Retinal pigment epithelial cell (primary cell): Measurements from ENCODE around the gene PTPN1.

Source experiments
- DNase-seq: peaks from one replicate; pipeline ENCODE4 v3.0.0-alpha.2; 2010; ENCODE audit warnings: low read depth
- H3K4me3 ChIP-seq: 2 replicates; pipeline ENCODE4 v1.5.1; 2011; ENCODE audit warnings: mild to moderate bottlenecking, low read length, control low read depth, moderate library complexity
- TF ChIP-seq, protein P1 (sequence below): conservative IDR thresholded peaks from 2 replicates; pipeline ENCODE4 v1.5.1; 2011; ENCODE audit warnings: low read depth, low read length, control low read depth, inconsistent platforms

The PTPN1 gene

DNA sequence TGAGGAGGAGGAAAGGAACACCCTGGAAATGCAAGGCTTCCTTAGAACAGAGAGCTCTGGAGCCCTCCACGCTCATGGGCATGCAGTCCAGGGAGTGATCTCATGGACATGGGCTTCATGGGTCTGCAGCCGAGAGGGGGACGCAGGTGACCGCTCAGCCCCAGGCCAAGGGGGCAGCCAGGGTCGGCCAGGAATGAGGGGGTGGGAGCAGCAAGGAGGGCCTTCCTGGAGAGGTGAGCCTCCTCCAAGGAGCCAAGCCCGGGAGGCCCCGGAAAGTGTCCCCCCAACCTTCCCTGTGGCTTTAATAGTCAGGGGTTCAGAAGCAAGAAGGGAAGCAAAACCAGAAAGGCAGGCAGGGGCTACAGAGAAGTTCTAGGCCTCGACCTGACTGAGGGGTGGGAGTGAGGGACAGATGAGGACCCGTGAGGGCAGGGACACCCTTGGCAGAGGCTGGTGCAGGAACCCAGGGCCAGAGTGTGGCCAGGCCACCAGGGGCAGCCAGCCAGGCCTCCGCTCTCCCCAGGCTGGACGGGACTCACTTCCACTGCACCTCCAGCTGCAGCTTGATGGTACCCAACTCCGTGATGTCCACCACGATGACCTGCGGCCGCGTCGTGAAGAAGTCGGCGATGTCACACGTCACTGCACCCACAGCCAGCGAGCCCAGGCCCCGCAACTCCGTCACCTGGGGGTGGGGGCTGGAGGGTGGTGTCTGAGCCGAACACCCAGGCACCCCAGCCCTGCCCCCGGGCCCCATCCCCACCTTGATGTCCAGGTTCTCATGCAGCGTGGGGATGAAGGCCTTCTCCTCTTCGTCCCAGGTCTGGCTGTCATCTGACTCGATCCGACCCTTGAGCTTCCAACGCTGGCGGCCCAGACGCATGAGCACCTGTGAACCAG lies 97.9 kb downstream of the PTPN1 start:
- DNase-seq = no peak
- no peak overlapping the region for H3K4me3 ChIP-seq
- TF ChIP-seq, protein P1, sequence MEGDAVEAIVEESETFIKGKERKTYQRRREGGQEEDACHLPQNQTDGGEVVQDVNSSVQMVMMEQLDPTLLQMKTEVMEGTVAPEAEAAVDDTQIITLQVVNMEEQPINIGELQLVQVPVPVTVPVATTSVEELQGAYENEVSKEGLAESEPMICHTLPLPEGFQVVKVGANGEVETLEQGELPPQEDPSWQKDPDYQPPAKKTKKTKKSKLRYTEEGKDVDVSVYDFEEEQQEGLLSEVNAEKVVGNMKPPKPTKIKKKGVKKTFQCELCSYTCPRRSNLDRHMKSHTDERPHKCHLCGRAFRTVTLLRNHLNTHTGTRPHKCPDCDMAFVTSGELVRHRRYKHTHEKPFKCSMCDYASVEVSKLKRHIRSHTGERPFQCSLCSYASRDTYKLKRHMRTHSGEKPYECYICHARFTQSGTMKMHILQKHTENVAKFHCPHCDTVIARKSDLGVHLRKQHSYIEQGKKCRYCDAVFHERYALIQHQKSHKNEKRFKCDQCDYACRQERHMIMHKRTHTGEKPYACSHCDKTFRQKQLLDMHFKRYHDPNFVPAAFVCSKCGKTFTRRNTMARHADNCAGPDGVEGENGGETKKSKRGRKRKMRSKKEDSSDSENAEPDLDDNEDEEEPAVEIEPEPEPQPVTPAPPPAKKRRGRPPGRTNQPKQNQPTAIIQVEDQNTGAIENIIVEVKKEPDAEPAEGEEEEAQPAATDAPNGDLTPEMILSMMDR = no peak

DNA sequence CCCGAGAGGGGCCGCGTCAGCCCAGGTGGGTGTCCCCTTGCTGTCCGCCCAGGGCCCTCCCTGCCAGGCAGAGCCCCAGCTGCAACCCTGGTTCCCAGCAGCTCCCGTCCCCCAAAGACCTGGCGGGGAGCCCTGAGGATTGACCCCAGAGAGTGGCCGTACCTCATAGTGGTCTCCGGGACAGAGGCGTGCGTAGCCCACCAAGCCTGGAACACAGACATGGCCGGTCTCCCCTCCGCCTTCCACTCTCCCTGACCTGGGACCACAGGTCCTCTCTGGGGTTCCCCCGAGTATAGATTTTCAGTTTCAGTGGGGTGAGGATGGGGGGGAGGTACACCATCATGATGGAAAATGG lies 98.5 kb downstream of the PTPN1 start:
- no peak overlapping the region for H3K4me3 ChIP-seq
- TF ChIP-seq, protein P1 = no peak
- no peak for DNase-seq

DNA sequence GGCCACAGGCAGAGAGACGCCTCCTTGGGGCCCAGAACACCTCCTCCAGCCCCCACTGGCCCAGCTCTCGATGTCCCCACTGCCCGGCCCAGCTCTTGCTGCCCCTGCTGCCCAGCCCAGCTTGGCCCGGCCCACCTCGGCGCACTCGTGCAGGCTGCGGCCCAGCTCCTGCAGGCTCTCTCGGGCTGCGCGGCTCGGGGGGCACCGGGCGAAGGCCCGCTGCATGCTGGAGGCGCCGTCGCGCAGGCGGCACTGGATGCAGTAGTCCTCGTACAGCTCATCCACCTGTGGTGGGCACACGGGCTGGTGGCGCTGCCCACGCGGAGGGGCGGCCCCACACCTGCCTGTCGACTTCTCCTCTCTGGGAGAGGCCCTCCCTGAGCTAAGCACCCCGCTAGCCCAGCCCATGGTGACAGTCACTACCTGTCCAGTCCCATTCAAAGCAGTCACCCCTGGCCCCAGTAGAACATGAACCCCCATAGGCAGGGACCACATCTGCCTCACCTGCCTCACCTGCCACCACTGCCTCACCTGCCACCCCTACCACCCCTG lies 99.3 kb downstream of the PTPN1 start:
- no peak overlapping the region for H3K4me3 ChIP-seq
- TF ChIP-seq, protein P1 = no peak
- no peak for DNase-seq

DNA sequence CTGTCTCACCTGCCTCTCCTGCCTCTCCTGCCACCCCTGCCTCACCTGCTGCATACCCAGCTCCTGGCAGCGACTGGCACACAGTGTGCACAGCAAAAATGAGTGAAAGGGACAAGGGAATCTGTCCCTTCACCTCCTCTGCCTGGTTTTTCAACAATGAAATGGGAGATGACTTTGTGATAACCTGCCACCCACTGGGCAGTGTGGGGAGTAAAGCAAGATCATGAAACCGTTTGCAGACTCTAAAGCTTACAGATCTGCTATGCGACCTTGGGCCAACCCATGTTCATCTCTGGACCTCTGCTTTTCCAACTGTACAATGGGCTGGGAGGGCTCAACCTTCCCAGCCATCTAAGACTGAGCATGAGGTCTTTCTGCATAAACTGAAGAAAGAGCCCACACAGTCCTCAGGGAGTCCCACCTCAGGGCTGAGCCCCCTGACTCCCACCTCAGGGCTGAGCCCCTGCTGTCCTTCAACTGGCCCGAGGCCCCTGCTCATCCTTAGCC lies 100.1 kb downstream of the PTPN1 start:
- no peak for DNase-seq
- no peak overlapping the region for H3K4me3 ChIP-seq
- TF ChIP-seq, protein P1 = peak; percentile 35

DNA sequence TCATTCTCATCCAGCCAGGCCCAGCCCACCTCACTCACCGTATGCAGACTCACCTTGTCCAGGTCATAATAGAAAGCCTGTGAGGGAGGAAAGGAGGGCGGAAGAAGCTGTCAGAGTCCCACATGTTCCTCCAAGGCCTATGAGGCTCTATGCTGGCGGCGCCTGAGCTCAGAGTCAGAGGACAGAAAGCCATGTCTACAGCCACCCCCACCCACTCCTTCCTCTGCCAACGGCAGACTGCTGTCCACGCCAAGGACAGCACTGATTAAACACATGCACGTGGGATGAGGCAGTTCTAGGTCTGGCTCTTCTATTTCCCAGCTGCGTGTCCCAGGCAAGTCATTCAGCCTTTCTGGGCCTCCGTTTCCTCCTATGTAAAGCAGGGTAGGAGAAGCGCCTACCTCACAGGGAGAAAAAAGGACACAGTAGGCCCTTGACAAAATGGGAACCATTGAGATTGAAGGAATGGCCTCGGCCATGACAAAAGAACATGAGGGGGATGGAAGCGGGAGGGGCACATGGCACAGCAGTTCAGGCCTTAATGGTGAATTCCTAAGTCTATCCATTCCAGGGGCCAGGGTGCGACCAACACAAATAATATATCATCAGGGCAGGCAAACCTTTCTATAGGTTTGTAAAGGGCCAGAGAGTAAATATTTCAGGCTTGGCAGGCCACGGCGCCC lies 101.1 kb downstream of the PTPN1 start:
- DNase-seq = no peak
- no peak overlapping the region for H3K4me3 ChIP-seq
- TF ChIP-seq, protein P1 = no peak

DNA sequence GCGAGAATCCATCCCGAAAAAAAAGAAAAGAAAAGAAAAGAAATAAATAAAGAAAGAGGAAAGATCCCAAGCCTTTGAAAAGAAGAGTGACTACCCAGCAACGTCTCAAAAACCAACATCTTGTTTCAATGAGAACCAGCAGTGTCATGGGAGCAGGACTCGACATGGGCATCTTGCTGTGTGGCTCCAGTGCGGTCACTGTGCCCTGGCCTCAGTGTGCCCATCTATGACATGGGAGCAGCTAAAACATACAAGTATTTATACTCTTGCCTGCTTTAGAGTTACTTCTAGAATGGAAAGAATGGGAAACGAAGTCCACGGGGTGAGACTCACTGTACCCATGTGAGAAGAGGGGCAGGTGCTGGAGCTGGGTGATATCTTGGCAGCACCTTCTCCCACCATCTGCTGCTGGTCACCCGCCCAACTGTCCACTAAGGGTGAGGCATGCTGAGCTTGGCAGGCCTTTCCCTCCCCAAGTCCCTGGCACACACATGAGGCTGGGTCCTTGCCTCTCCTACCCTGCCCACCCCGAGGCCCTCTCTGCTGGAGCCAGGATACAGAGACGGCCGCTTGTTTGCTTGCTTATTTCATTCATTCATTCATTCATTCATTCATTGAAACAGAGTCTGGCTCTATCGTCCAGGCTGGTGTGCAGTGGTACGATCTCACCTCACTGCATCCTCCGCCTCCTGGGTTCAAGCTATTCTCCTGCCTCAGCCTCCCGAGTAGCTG lies 103.4 kb downstream of the PTPN1 start:
- H3K4me3 ChIP-seq = no peak overlapping the region
- no peak for DNase-seq
- TF ChIP-seq, protein P1 = no peak
